Left lung (tissue), 10 donors: ENCODE results near the gene LRRC4C. TPM values are rescaled to one million over a fixed set of nuclear protein-coding genes. Genes with fewer than 3 reads are reported as not detected.

ENCODE experiments used
- ATAC-seq: fragments of 200-7000 bp; cut with Tn5 transposase; one replicate; pipeline ENCODE4 v1.9.1; 2020; ENCODE audit warnings: moderate library complexity
- DNase-seq, 4 donors: peaks; one replicate each; pipeline ENCODE4 v3.0.0-alpha.2; 2013 to 2020
- H3K27ac ChIP-seq, 2 donors: fragments of 200-600 bp; sonication (generic) in 1 of 2; one replicate each; pipeline versions ENCODE4 v1.5.0 to v1.8.0; 2020 to 2021
- H3K27me3 ChIP-seq, 2 donors: fragments of 200-600 bp; sonication (generic) in 1 of 2; one replicate each; pipeline versions ENCODE4 v1.5.0 to v1.8.0; 2020 to 2021
- H3K36me3 ChIP-seq, 2 donors: fragments of 200-600 bp; sonication (generic) in 1 of 2; one replicate each; pipeline versions ENCODE4 v1.5.0 to v1.8.0; 2020 to 2021
- H3K4me1 ChIP-seq, 2 donors: fragments of 200-600 bp; one replicate each; pipeline ENCODE4 v1.8.0; 2021
- H3K4me3 ChIP-seq, 2 donors: fragments of 200-600 bp; sonication (generic) in 1 of 2; one replicate each; pipeline versions ENCODE4 v1.5.0 to v1.8.0; 2020 to 2021; ENCODE audit warnings: mild to moderate bottlenecking in 1 of 2
- H3K9me3 ChIP-seq, 2 donors: fragments of 200-600 bp; sonication (generic) in 1 of 2; one replicate each; pipeline versions ENCODE4 v1.5.0 to v1.8.0; 2020 to 2021
- intact Hi-C, 2 donors: fragments of 100-400 bp; cut with DNase I; formaldehyde crosslinking; loops; one replicate each; pipeline versions ENCODE4 v1.11.2 to v1.14.2; 2022
- polyA plus RNA-seq, 6 donors: library from polyadenylated mRNA; unstranded; fragments of 120-200 nt; gene quantifications; one replicate each; pipeline ENCODE4 v1.2.1, GENCODE V29; 2013; ENCODE audit not compliant: insufficient read length in 6 of 6
- total RNA-seq, 2 donors: library from RNA; stranded (reverse); fragmentation: NEBNext Ultra II Directional; extraction: Animal tissue kit (Norgen Biotek cat#: 25700); gene quantifications; one replicate each; pipeline ENCODE4 v1.2.1, GENCODE V29; 2021
- TF ChIP-seq, protein P1 (sequence below), 2 donors: fragments of 200-600 bp; sonication (generic) in 1 of 2; IDR thresholded peaks; one replicate each; pipeline versions ENCODE4 v1.5.0 to v1.8.0; 2021; ENCODE audit warnings: antibody characterized with exemption in 2 of 2
- donor health status: DM: no; HTN: yes; CAD: no.
- donor health status: DM: no; HTN: no; CAD: no.

LRRC4C gene
- total and polyA plus RNA-seq, 8 donors: 0.50 to 6.8 (median 4.2) TPM

DNA sequence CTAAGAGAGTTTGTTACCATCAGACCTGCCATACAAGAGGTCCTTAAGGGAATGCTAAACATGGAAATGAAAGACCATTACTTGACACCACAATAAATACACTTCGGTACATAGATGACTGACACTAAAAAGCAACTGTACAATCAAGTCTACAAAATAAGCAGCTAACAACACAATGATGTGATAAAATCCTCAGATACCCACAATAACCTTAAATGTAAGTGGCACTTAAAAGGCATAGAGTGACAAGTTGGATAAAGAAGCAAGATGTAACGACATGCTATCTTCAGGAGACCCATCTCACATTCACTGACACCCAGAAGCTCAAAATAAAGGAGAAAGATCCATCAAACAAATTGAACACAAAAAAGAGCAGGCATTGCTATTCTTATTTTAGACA is 107.6 kb downstream of the LRRC4C start:
- no peak for DNase-seq
- TF ChIP-seq, protein P1, sequence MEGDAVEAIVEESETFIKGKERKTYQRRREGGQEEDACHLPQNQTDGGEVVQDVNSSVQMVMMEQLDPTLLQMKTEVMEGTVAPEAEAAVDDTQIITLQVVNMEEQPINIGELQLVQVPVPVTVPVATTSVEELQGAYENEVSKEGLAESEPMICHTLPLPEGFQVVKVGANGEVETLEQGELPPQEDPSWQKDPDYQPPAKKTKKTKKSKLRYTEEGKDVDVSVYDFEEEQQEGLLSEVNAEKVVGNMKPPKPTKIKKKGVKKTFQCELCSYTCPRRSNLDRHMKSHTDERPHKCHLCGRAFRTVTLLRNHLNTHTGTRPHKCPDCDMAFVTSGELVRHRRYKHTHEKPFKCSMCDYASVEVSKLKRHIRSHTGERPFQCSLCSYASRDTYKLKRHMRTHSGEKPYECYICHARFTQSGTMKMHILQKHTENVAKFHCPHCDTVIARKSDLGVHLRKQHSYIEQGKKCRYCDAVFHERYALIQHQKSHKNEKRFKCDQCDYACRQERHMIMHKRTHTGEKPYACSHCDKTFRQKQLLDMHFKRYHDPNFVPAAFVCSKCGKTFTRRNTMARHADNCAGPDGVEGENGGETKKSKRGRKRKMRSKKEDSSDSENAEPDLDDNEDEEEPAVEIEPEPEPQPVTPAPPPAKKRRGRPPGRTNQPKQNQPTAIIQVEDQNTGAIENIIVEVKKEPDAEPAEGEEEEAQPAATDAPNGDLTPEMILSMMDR (IDR thresholded peaks at IDR 0.05): no peak
- H3K27me3 ChIP-seq: no peaks in the 10 kb centered on the region

DNA sequence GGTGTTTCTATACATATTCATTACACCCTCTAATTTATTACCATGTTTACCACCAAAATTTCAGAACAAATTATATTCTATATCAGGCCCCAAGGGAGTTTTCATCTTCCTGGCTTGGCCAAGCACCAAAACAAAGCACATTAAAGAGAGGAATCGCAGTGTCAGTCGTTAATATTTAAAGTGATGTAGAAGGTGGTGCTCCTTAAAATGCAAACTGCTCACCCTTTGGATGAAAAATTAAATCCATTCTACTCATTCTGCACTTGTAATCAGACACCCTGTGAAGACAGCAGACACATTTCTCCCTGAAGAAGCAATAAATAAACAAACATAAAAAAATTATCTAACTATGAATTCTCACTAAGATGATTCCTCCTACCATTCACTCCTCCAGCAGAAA is 113.4 kb downstream of the LRRC4C start:
- H3K36me3 ChIP-seq: no peaks in the 10 kb centered on the region
- no peak overlapping the region for H3K27ac ChIP-seq
- intact Hi-C loops: no loop called here
- no peak overlapping the region for H3K4me3 ChIP-seq
- DNase-seq: no peak
- ATAC-seq: no peak
- no peaks in the 10 kb centered on the region for H3K9me3 ChIP-seq
- H3K27me3 ChIP-seq: no peaks in the 10 kb centered on the region
- no peaks in the 10 kb centered on the region for H3K4me1 ChIP-seq
- TF ChIP-seq, protein P1 (IDR thresholded peaks at IDR 0.05): no peak

More for the DNA sequence above, 107.6 kb downstream of the LRRC4C start:
- H3K9me3 ChIP-seq: no peaks in the 10 kb centered on the region
- no peaks in the 10 kb centered on the region for H3K4me1 ChIP-seq
- H3K4me3 ChIP-seq: no peak overlapping the region
- ATAC-seq: no peak
- no peaks in the 10 kb centered on the region for H3K36me3 ChIP-seq
- no peak overlapping the region for H3K27ac ChIP-seq
- intact Hi-C loops: no loop called here

DNA sequence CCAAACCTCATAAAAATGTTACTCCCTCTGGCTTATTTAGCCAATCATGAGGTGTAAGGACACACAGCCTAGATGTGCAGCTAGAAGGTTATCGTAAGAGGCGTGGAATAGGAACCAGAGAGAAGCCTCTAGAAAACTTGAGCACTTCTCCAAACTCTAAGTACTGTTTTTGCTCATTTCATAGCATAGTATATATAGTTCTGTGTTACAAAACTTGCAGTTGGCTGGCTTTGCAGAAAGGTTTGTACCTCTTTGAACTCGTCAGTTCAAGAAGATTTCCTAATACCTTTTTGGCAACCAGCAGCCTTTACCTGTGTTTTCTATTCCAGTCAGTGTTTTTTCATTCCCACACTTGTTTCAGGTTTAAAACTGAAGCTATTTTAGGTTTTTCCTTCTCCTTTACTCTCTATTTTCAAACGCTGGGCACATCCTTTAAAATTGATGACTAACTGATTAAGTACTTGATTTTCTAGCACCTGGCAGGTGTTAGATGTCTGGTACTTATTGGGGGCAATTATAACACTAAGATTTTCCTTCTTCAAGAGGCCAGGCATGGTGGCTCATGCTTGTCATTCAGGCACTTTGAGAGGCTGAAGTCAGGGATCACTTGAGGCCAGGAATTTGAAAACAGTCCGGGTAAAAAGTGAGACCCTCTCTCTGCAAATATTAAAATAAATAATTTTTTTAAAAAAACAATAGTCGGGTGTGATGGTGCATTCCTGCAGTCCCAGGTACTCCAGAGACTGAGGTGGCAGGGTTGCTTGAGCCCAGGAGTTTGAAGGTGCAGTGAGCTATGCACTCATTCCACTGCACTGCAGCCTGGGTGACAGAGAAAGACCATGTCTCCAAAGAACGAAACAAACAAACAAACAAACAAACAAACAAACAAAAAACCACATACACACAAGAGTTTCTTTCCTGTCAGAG is 125.2 kb downstream of the LRRC4C start:
- TF ChIP-seq, protein P1 (IDR thresholded peaks at IDR 0.05): no peak
- Histone ChIP-seq H3K27ac (peak overlapping the region in 1 of 2 donors; percentile 28), H3K36me3 (no peaks in the 10 kb centered on the region), H3K4me1 (no peaks in the 10 kb centered on the region), H3K9me3 (no peaks in the 10 kb centered on the region), H3K27me3 (no peaks in the 10 kb centered on the region), H3K4me3 (no peak overlapping the region)
- DNase-seq (peak in 2 of 4 donors; percentile 1 to 26), ATAC-seq (peak; percentile 85)
- intact Hi-C loops: no loop called here

DNA sequence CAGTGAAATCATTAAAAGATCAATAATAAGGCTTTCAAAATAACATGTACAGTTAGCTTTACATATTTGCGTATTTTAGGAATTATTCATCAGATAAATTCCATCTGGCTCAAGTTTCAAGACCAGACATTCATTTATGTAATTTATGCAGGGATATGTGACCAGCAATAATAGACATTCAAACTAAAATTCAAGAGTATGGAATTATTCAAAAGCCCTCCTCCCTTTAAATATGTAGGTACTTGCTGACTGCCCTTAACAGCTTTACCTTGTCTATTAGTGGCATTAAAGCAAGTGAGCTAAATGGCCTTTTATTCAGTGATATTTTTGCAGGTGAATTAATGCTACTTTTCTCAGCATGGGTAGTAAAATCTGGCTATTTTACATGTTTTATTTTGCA is 126.1 kb downstream of the LRRC4C start:
- ATAC-seq: no peak
- TF ChIP-seq, protein P1 (IDR thresholded peaks at IDR 0.05): no peak
- H3K4me1 ChIP-seq: no peaks in the 10 kb centered on the region
- no peaks in the 10 kb centered on the region for H3K27me3 ChIP-seq
- H3K4me3 ChIP-seq: no peak overlapping the region
- intact Hi-C loops: no loop called here
- DNase-seq: no peak
- H3K27ac ChIP-seq: peak overlapping the region in 1 of 2 donors; percentile 28
- no peaks in the 10 kb centered on the region for H3K36me3 ChIP-seq
- H3K9me3 ChIP-seq: no peaks in the 10 kb centered on the region

DNA sequence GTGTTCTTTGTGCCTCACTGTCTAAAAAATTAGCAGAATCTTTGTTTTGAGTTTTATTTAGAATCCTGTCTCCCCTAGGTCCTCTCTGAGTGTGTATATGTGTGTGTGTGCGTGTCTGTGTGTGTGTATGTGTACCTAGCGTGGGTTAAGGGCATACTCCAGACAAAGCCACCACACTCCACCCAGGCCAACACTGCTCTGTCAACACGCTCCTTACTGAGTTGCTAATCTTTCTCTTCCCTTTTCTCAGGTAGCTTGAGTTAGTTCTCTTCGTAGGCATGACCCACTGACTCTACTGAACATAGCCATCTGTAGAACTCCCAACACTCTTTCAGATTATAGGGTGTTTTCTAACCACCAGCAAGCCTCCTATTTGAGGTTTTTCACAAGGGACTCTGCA is 131.1 kb downstream of the LRRC4C start:
- TF ChIP-seq, protein P1 (IDR thresholded peaks at IDR 0.05): no peak
- ATAC-seq: peak; percentile 88

More for the DNA sequence above, 131.1 kb downstream of the LRRC4C start:
- no peaks in the 10 kb centered on the region for H3K36me3 ChIP-seq
- no peak overlapping the region for H3K4me3 ChIP-seq
- H3K27ac ChIP-seq: no peak overlapping the region
- intact Hi-C loops: no loop called here
- peak in 1 of 4 donors; percentile 3 for DNase-seq
- H3K4me1 ChIP-seq: no peaks in the 10 kb centered on the region
- H3K9me3 ChIP-seq: no peaks in the 10 kb centered on the region
- no peaks in the 10 kb centered on the region for H3K27me3 ChIP-seq
